ENCODE measurements around the gene PLK3.
"Not testable (repeated sequence)": the region's sequence is repeated elsewhere in the genome, so short reads cannot be mapped to it uniquely, and the experiment has no call there.

The PLK3 gene

DNA sequence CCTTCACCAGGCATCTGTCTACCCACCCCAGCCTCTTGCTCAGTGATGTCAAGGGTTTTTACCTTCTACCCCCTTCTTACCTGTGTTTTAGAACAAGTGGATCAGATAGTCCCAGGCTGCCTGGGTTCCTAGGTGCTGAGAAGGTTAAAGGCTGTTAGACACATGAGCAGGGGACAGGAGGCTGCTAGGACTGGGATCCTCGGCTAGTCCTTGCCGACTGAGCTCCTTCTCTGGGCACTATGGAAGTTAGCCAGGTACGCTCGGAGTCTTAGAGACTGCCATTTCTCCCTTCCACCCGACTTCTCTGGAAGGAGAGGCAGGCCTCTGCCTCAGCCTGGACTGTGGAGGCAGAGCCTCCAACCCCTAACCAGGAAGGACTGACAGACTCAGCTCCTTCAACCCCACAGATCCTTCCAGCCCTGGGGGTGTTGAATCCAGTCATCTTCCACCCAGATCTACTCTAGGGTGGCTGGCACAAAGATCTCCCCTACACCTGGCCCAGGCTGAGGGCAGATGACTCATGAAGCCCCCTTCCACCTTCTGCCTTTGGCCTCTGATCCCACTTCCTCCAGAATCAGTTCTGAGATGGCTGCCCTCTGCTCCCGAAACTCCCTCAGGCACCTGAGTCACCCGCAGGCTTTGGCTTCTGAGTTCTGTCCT, 6.7 kb downstream of the PLK3 start, which contains the start of gene DYNLT4:
Gene DYNLT4 (minus strand): TSS at position 648 of the 660 bp plus-strand sequence. CDS start 683 bp downstream, outside the sequence.
- peak within 1 kb of the TSS; percentile 18 for H3K4me3 ChIP-seq (ENCODE audit: low read length)

DNA sequence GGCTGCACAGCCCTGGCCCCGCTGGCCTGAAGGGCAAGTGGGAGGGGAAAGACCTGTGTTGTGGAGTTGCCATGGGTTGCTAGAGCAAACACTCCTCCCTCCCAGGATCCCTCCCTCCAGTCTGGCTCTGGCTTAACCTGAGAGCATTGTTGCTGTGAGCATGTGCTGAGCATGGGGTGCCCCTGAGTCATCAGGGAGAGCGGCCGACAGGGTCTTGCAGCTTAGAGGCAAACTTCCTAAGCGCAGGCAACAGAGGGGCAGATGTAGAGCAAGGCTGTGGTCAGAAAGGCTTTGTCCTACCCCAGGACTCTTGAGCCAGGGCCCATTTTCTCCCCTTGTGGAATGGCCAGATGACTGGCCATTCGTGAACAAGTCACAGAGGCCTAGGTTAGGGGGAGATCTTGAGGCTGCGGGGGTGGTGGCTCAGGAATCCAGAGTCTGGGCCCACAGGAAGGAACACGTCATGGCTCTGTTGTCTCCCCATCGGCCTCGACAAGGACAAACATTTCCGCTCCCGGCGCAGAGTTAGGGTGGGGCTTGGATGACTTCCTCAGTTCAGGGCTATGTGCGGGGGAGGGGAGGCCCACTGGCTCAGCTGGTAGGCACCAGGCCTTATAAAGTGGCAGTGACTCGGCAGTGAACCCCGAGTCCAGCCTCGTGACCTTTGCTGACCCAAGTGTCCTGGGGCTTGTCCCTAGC, 7.3 kb downstream of the PLK3 start:
- DNase-seq (ENCODE audit: low read depth, low spot score), result peak; percentile 82
- peak overlapping the region; percentile 18 for H3K4me3 ChIP-seq (ENCODE audit: low read length)

More for the DNA sequence above, 6.7 kb downstream of the PLK3 start, which contains the start of gene DYNLT4:
- no peak for DNase-seq (ENCODE audit: low read depth, low spot score)

DNA sequence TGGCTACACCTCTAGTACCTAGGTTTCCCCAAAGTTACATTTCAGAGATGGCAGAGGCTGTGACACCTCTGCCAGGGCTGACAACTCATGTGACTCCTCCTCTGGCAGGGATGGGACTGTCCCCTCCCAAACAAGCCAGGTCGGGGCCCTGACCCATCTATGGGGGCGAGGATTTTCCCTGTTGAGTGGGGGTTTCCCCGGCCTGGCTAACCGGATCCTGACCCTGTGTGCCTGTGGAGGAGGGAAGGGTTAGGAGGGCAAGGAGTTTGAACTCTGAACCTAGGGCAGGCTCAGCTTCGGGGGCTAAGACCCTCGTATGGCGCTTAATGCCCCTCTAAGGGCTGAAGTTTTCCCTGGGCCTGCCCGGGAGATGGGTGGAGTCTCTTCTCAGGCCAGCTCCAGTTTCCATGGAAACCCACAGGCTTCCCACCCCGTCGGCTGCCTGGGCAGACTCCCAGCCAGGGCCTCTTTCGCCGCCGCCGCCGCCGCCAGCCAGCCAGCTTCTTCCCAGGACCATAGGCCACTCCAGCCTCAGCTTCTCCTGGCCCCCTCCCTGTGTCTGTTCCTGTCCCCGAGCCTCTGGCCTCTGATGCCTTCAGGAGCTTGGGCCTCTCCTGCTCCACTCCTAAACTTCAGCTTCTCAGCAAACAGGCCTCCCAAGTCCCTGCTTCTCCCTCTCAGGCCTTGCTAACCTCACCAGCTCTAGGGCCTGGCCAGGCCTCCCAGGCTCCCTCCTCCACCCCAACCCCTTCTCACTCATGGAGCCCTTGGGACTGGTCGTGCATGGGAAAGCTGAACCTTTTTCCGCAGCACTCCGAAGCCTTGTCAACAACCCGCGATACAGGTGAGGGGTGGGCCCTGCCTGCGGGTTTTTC, 8.1 kb downstream of the PLK3 start, which contains the start of gene BTBD19:
Gene BTBD19 (plus strand): TSS at position 461 of the 875 bp plus-strand sequence. CDS start 298 bp downstream, at position 759.
- DNase-seq (ENCODE audit: low read depth, low spot score), result no peak
- peak within 1 kb of the TSS; percentile 29 for H3K4me3 ChIP-seq (ENCODE audit: low read length)

DNA sequence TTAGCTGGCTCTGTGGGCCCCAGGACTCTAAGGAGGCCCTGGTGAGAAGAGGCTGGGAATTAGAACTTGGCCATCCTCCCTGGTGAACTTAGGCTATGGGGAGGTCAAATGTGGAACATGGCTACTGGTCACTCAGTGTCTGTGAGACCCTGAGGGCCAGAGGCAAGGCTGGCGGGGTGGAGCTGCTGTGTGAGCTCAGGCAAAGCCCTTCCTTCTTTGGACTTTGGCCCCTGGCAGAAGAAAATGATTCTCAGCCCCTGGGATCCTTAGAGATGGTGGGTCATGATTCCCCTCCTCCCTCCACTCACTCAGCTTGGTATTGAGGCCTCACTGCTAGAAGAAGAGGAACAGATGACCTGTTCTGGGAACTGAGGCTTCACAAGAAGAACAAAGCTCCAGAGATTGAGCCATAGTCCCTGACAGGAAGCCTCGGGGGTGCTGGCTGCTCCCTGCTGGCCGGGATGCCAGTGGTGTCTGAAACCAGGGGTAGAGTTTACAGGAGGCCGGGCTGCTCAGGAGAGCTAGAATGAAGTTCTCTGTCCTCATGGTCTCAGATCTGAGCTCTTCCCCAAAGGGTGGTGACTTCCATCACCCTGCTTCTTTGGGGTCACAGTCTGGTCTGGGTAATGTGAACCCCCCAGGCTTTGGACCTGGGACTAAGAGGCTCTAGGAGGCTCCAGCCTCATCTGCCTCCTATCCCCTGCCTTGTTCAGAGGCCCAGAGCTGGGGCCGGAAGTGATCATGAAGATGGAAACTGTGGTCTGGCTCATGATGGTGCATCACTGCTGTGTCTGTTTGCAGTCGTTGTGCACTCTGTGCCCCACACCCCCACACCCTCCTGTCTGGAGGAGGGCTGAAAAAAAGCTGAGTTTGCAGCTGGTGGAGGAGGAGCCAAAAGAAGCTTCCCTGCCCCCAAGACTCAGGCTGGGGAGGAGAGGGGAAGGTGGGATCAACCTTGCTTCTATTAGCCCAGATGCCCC, 9.1 kb downstream of the PLK3 start:
- peak overlapping the region; percentile 29 for H3K4me3 ChIP-seq (ENCODE audit: low read length)
- DNase-seq (ENCODE audit: low read depth, low spot score), result peak; percentile 95

DNA sequence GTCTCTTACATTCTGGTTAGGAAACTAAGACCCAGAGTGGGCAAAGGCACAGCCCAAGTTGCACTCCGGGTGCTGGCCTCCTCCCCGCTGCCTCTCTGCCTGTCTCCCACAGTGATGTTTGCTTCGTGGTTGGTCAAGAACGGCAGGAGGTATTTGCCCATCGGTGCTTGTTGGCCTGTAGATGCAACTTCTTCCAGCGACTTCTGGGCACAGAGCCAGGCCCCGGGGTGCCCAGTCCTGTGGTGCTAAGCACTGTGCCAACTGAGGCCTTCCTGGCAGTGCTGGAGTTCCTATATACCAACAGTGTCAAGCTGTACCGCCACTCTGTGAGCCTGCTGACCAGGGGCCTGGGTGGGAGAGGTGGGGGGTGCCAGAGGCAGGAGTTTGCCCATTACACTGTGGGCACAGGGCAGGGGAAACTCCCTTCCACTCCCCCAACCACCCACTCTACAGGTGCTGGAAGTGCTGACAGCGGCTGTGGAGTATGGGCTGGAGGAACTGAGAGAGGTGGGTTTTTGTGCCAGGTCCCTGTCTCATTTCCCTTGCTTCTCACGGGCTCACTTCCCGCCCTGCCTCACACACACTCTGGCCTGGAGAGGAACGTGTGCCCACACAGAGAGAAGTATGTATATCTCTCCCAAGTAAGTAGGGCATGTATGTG, 10.1 kb downstream of the PLK3 start:
- no peak for DNase-seq (ENCODE audit: low read depth, low spot score)
- H3K4me3 ChIP-seq (ENCODE audit: low read length), result no peak overlapping the region

DNA sequence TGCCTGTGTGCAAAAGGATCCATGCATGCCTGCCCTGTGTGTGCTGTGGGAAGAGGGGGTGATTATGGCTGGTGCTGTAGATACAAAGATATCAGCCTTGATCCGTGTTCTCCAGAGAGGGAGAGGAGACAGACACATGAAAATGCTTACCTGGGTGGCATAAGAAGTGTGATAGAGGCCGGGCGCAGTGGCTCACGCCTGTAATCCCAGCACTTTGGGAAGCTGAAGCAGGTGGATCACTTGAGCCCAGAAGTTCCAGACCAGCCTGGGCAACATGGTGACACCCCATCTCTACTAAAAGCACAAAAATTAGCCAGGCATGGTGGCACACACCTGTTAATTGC, 10.6 kb downstream of the PLK3 start:
- not testable (repeated sequence) for H3K4me3 ChIP-seq (ENCODE audit: low read length)

DNA sequence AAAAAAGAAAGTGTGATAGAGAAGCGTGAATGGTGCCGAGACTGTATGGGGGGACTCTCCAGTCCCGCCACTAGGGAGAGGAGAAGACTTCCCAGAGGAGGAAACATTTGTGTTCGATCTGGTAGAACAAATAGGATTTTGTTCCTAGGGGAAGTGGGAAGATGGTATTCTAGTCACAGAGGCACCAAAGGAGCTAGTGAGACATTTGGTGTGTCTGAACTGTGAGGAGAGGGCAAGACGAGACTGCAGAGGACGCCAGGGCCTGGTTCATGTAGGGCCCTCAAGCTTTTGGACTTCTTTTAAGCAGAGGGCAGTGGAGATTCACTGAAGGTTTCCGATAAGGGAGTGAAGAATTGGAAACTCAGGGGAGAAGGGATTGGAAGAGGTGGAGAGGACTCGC, 11.1 kb downstream of the PLK3 start:
- no peak overlapping the region for H3K4me3 ChIP-seq (ENCODE audit: low read length)
- no peak for DNase-seq (ENCODE audit: low read depth, low spot score)

More for the DNA sequence above, 10.6 kb downstream of the PLK3 start:
- DNase-seq (ENCODE audit: low read depth, low spot score), result not testable (repeated sequence)

DNA sequence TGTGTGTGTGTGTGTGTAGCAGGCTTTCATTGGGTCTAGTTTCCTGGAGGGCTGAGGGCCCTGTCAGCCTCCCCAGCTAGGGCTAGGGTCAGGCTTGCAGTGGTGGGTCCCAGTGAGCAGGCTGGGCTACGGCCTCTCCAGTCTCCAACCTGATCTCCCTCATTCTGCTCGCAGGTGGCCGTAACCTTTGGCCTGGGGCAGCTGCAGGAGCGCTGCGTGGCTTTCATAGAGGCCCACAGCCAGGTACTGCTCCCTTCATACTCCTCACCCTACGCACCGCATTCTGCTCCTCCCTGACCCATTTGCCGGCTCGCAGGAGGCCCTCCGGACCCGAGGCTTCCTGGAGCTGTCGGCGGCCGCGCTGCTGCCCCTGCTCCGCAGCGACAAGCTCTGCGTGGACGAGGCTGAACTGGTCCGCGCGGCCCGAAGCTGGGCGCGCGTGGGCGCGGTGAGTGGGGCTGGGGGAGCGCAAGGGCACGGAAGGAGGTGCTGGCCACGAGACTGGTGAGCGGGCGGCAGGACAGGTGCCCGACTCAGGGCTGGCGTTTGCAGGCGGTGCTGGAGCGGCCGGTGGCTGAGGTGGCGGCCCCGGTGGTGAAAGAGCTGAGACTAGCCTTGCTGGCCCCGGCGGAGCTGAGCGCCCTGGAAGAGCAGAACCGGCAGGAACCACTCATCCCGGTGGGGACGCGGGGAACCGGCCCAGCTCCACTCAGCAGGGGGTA, 12.8 kb downstream of the PLK3 start:
- H3K4me3 ChIP-seq (ENCODE audit: low read length), result peak overlapping the region; percentile 73
- DNase-seq (ENCODE audit: low read depth, low spot score), result no peak

DNA sequence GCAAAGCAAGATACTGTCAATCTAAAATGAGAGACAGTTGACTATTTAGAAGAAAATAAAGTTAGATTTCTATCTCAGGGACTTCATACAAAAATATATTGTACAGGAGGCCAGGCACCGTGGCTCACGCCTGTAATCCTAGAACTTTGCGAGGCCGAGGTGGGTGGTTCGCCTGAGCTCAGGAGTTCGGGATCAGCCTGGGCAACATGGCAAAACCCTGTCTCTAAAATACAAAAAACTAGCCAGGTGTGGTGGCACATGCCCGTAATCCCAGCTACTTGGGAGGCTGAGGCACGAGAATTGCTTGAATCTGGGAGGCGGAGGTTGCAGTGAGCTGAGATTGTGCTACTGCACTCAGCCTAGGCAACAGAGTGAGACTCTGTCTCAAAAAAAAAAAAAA, 15.7 kb downstream of the PLK3 start:
- DNase-seq (ENCODE audit: low read depth, low spot score); H3K4me3 ChIP-seq (ENCODE audit: low read length): not testable (repeated sequence)

DNA sequence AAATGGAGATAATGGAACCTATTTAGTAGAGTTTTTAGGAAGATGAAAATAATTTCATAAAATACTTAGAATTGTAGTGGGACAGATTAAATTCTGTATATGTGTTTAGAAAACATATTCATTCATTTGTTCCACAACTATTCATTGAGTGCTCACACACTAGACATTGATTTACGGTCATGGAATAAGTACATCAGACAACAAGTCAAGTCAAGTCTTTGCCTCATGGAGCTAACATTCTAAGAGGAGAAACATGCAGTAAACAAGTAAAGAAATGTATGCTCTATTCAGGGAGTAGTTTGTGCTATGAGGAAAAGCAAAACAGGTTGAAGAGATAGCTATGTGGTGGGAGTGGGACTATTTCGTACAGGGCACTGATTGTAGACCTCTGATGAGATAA, 17.1 kb downstream of the PLK3 start:
- DNase-seq (ENCODE audit: low read depth, low spot score), result no peak

DNA sequence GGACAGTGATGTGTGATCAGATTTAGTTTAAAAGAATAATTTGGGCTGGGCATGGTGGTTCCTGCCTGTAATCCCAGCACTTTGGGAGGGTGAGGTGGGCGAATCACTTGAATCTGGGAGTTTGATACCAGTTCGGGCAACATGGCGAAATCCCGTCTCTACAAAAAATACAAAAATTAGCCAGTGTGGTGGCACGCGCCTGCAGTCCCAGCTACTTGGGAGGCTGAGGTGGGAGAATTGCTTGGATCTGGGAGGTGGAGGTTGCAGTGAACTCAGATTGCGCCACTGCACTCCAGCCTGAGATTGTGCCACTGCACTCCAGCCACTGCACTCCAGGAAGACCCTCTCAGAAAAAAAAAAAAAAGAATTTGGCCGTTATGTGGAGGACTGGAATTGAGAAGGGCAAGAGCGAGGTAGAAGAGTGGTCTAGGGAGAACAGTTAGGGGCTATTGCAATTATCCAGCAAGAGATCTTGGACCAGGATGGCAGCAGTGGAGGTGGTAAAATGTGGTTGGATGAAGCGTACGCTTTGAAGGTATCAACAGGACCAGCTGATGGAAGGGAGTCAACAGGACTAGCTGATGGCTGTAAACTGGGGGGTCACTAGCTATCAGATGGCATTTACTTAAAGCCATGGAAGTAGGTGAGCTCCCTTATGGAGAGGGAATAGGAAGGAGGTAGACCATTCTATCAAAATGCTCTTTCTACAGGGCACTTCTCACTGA, 17.8 kb downstream of the PLK3 start:
- no peak overlapping the region for H3K4me3 ChIP-seq (ENCODE audit: low read length)

More for the DNA sequence above, 17.1 kb downstream of the PLK3 start:
- H3K4me3 ChIP-seq (ENCODE audit: low read length), result no peak overlapping the region

DNA sequence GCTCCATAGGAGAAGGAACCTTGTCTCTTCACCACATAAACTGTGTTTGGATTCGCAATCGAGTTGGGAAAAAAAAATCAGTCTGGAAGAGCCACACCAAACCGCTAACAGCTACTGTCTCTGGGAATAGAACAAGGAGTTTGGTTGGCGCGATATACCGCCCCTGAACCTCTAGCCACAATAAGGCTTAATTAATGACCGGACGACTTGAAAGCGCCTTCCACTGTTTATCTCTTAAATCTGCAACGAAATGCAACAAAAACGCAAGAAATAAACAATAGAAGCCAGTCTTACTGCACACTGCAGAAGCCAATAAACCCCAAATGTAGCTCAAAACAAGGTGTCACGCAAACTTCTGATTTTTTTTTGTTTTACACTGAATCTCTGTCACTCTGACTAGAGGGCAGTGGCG, 19.0 kb downstream of the PLK3 start:
- no peak for DNase-seq (ENCODE audit: low read depth, low spot score)
- H3K4me3 ChIP-seq (ENCODE audit: low read length), result peak overlapping the region; percentile 62

More for the DNA sequence above, 17.8 kb downstream of the PLK3 start:
- DNase-seq (ENCODE audit: low read depth, low spot score), result no peak

DNA sequence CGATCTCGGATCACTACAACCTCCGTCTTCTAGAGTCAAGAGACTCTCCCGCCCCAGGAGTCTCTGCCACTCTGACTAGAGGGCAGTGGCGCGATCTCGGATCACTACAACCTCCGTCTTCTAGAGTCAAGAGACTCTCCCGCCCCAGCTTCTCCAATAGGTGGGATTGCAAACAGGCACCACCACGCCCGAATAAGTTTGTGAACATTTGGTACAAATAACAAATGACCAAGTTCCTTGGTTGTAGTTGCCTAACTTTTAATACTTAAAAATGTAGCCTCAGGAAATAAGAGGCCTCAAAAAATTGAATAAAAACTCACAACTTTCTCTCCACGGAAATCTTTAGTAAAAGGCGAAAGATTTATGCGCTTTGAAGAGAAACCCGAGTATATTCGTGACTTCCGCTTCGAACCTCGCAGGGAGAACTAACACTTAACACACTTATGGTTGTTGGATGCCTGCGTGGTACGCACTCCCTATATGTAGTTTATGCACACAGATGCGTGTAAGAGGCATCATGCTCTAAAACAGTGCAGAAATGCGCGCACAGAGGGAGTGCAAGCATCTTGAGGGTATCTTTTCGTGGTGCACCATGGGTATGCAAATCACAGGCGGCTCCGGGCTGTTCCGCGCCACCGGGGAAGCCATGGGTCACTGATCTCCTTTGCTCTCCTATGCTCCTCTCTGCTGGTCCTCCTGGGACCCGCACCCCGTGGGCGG, 19.6 kb downstream of the PLK3 start:
- peak overlapping the region; percentile 62 for H3K4me3 ChIP-seq (ENCODE audit: low read length)
- peak; percentile 95 for DNase-seq (ENCODE audit: low read depth, low spot score)

DNA sequence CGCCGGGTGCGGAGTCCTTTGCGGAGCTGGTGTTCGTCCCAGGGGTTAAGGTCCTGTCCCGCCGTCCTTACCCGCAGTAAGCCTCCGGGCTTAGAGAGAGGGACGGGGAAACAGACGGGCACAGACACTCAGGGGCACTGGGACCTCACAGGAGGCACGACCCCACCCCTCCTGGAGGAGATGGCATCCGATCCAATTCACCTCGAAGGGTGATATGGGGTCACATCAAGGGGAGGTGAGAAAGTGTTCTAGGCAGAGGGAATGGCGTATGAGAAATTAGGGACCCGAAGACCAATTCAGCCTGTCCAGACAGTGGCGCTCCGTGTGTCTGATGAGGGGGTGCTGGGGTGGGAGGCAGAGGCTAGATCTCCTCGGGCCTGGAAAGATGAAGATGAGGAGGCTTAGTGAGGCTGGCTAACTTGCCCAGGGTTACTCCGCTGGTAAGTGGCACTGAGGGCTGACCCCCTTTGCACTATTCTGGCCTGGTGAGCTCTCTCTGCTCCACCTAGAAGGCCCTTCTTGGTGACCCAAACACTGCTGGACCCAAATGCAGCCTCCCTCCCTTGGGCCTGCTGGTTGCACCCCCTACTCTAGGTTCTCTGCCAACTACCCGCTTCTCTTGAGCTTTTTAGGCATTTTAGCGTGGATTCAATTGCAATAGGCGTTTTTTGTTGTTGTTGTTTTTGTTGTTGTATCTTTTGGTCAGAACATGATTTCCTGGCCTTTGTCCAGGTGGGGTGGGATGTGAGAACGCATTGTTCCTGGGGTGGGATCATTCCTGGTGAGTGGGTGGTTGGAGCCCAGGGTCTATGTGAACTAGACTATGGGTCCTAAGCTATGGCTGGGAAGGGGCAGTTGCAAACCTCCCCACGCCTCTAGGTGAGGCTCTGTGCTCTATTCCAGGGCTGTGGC, 20.4 kb downstream of the PLK3 start:
- peak overlapping the region; percentile 62 for H3K4me3 ChIP-seq (ENCODE audit: low read length)
- no peak for DNase-seq (ENCODE audit: low read depth, low spot score)

DNA sequence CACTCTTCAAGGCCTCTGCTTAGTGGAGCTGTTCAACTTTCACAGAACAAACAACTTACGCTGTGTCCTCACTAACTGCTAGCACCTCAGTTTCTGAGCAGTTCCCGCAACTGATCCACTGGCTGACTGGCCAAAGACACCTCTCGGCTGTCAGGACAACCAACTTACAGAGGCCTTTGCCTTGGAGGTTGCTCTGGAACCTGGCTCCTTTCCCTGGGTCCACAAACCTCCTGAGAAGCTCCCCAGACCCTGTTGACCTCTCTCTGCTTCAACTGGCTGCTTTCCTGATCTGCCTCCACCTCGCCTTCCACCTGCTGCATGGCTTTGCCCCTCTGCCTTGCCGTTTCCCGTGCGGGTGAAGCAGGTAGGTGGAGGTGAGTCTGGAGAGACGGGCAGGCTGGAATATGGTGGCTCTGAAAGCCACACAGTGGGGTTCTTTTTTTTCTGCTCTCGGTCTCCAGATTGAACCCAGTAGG, 21.1 kb downstream of the PLK3 start:
- H3K4me3 ChIP-seq (ENCODE audit: low read length), result no peak overlapping the region
- DNase-seq (ENCODE audit: low read depth, low spot score), result no peak

Measured in Jurkat, Clone E6-1 (cell line).